HepG2 (cell line): ENCODE data around the gene ZBTB21. TPM values are rescaled to one million over a fixed set of nuclear protein-coding genes. Genes with fewer than 3 reads are reported as not detected.

Source experiments
- BCL3 ChIP-seq: sonication (generic); formaldehyde crosslinking; IDR thresholded peaks from 2 replicates; pipeline ENCODE4 v1.5.1; 2020; ENCODE audit warnings: mild to moderate bottlenecking, missing genetic modification reagents, moderate library complexity
- BHLHE40 ChIP-seq: IDR thresholded peaks from 2 replicates; pipeline ENCODE4 v1.6.1; 2011; ENCODE audit warnings: low read length, improper control_type of control experiment
- CENPX ChIP-seq: sonication (generic); formaldehyde crosslinking; IDR thresholded peaks from 2 replicates; pipeline ENCODE4 v1.9.0; 2021; ENCODE audit warnings: mild to moderate bottlenecking, missing genetic modification reagents, moderate library complexity
- E2F2 ChIP-seq: sonication (generic); formaldehyde crosslinking; IDR thresholded peaks from 2 replicates; pipeline ENCODE4 v1.4.0; 2020; ENCODE audit warnings: missing genetic modification reagents, borderline replicate concordance
- GLMP ChIP-seq: sonication (generic); formaldehyde crosslinking; IDR thresholded peaks from 2 replicates; pipeline ENCODE4 v1.9.0; 2021; ENCODE audit warnings: missing genetic modification reagents, mild to moderate bottlenecking, borderline replicate concordance
- PBX3 ChIP-seq: sonication (generic); formaldehyde crosslinking; IDR thresholded peaks from 2 replicates; pipeline ENCODE4 v1.8.1; 2023; ENCODE audit warnings: missing genetic modification reagents, inconsistent platforms, borderline replicate concordance
- SAP130 ChIP-seq: IDR thresholded peaks from 2 replicates; pipeline ENCODE4 v1.6.1; 2016; ENCODE audit warnings: low read depth
- SMARCE1 ChIP-seq: fragments of 450-650 bp; IDR thresholded peaks from 2 replicates; pipeline ENCODE4 v1.6.1; 2017; ENCODE audit warnings: borderline replicate concordance
- TCF7 ChIP-seq: sonication (generic); IDR thresholded peaks from 2 replicates; pipeline ENCODE4 v1.6.1; 2016; ENCODE audit warnings: antibody characterized with exemption, low read depth
- TFDP1 ChIP-seq: IDR thresholded peaks from 2 replicates; pipeline ENCODE4 v1.6.1; 2016; ENCODE audit warnings: missing compliant biosample characterization, missing genetic modification reagents, borderline replicate concordance
- ZFX ChIP-seq: sonication (generic); formaldehyde crosslinking; IDR thresholded peaks from 2 replicates; pipeline ENCODE4 v1.4.0; 2020; ENCODE audit warnings: mild to moderate bottlenecking, low read depth, missing genetic modification reagents, moderate library complexity
- ZMYM2 ChIP-seq: sonication (generic); formaldehyde crosslinking; IDR thresholded peaks from 2 replicates; pipeline ENCODE4 v1.8.0; 2022; ENCODE audit warnings: mild to moderate bottlenecking, missing genetic modification reagents
- ZNF232 ChIP-seq: sonication (generic); formaldehyde crosslinking; IDR thresholded peaks from 2 replicates; pipeline ENCODE4 v1.4.0; 2020; ENCODE audit warnings: missing genetic modification reagents, borderline replicate concordance
- ZNF253 ChIP-seq: sonication (generic); formaldehyde crosslinking; IDR thresholded peaks from 2 replicates; pipeline ENCODE4 v1.8.0; 2022; ENCODE audit warnings: mild to moderate bottlenecking, missing genetic modification reagents, borderline replicate concordance
- ZNF674 ChIP-seq: sonication (generic); formaldehyde crosslinking; IDR thresholded peaks from 2 replicates; pipeline ENCODE4 v1.5.0; 2020; ENCODE audit warnings: low read depth, mild to moderate bottlenecking, missing genetic modification reagents
- ZNF704 ChIP-seq: sonication (generic); formaldehyde crosslinking; IDR thresholded peaks from 2 replicates; pipeline ENCODE4 v1.8.1; 2023; ENCODE audit warnings: mild to moderate bottlenecking, inconsistent platforms, moderate library complexity, missing genetic modification reagents, borderline replicate concordance
- ZXDC ChIP-seq: sonication (generic); formaldehyde crosslinking; IDR thresholded peaks from 2 replicates; pipeline ENCODE4 v1.5.0; 2020; ENCODE audit warnings: mild to moderate bottlenecking, missing genetic modification reagents
- polyA plus RNA-seq, 8 experiments: library from polyadenylated mRNA; depleted of rRNA in 3 of 8; stranded (reverse) in 7 of 8; unstranded in 1 of 8; fragments of >200 nt; fragmentation: Illumina TruSeq in 4 of 8; extraction: Trizol in 4 of 8; gene quantifications; 2 replicates each; pipeline versions ENCODE4 v1.2.1 to v1.2.3, GENCODE V29; 2011 to 2016; ENCODE audit warnings: low read depth in 4 of 8, missing spikeins in 1 of 8, mixed read lengths in 1 of 8; ENCODE audit not compliant: insufficient read depth in 1 of 8
- total RNA-seq, 5 experiments: library from RNA; depleted of rRNA; stranded (reverse); fragments of >200 nt; fragmentation: Illumina TruSeq; extraction: Trizol; gene quantifications; 2 replicates each; pipeline ENCODE4 v1.2.3, GENCODE V29; 2016; ENCODE audit warnings: low read depth in 1 of 5

Gene ZBTB21
- total and polyA plus RNA-seq, 2 of the 13 experiments (the other 11 are each of a cell fraction or from before 2014, with no cell fraction given), result 4.5 to 6.1 TPM

- TF ChIP-seq BCL3 (CRISPR knock-in tag) (peak; percentile 94; the same call in 1 of the 2 replicates), ZNF704 (CRISPR knock-in tag) (no peak), BHLHE40 (peak; percentile 32; the same call in 1 of the 2 replicates), ZNF232 (CRISPR knock-in tag) (no peak), ZNF253 (CRISPR knock-in tag) (0 out of 2 replicates have a peak, but pooled peaks have one; percentile 52), ZFX (CRISPR knock-in tag) (peak; percentile 82), TFDP1 (peak; percentile 90; the same call in 1 of the 2 replicates), CENPX (no peak), GLMP (CRISPR knock-in tag) (no peak), TCF7 (no peak), ZMYM2 (CRISPR knock-in tag) (no peak), E2F2 (CRISPR knock-in tag) (no peak), ZNF674 (CRISPR knock-in tag) (no peak), PBX3 (CRISPR knock-in tag) (no peak), ZXDC (no peak), SAP130 (CRISPR knock-in tag) (peak; percentile 62), SMARCE1 (no peak)
Observed at GRCh38 chr21:41953831-41954653, 56.1 kb downstream of the ZBTB21 start, which contains the start of gene C2CD2 (continued).
